Peyer's patch (tissue), 4 donors: ENCODE data around the gene GH1.

ENCODE experiments used
- POLR2A ChIP-seq, 2 donors: fragments of 450-650 bp; IDR thresholded peaks; one replicate each; pipeline ENCODE4 v1.5.1; 2017; ENCODE audit warnings: antibody characterized with exemption in 2 of 2, mild to moderate bottlenecking in 2 of 2, moderate library complexity in 2 of 2
- TF ChIP-seq, protein P1 (sequence below), 6 experiments: fragments of 450-650 bp in 4 of 6; fragments of 200-600 bp in 2 of 6; sonication (generic) in 1 of 6; IDR thresholded peaks; one replicate each; pipeline ENCODE4 v1.5.1; 2017 to 2019; ENCODE audit warnings: antibody characterized with exemption in 6 of 6, mild to moderate bottlenecking in 3 of 6, moderate library complexity in 1 of 6

DNA sequence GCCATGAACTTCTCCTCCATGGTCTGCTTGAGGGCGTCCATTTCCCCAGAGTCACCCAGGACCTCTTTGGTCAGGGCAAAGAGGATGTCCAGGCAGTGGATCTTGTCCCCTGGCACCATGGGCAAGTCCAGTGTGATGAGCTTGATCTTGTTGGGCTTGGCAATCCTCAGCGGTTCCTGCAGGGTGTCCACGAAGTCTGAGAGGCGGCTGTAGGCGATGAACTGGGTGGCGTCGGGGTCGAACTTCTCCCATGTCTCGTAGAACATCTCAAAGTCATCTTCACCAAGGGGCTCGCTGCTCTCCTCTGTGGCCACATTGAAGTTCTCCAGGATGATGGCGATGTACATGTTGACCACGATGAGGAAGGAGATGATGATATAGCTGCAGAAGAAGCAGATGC is 22.5 kb upstream of the GH1 start:
- TF ChIP-seq, protein P1, sequence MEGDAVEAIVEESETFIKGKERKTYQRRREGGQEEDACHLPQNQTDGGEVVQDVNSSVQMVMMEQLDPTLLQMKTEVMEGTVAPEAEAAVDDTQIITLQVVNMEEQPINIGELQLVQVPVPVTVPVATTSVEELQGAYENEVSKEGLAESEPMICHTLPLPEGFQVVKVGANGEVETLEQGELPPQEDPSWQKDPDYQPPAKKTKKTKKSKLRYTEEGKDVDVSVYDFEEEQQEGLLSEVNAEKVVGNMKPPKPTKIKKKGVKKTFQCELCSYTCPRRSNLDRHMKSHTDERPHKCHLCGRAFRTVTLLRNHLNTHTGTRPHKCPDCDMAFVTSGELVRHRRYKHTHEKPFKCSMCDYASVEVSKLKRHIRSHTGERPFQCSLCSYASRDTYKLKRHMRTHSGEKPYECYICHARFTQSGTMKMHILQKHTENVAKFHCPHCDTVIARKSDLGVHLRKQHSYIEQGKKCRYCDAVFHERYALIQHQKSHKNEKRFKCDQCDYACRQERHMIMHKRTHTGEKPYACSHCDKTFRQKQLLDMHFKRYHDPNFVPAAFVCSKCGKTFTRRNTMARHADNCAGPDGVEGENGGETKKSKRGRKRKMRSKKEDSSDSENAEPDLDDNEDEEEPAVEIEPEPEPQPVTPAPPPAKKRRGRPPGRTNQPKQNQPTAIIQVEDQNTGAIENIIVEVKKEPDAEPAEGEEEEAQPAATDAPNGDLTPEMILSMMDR (IDR thresholded peaks at IDR 0.05), result no peak
- TF ChIP-seq POLR2A (IDR thresholded peaks at IDR 0.05), result no peak
